HG03097 (cell line): Measurements from ENCODE around the gene CCDC88A.

Experiments used
- ATAC-seq: cut with Tn5 transposase; IDR thresholded peaks from one replicate; pipeline ENCODE4 v1.9.1; 2021; ENCODE audit not compliant: unreplicated experiment, low FRiP score

The CCDC88A gene

DNA sequence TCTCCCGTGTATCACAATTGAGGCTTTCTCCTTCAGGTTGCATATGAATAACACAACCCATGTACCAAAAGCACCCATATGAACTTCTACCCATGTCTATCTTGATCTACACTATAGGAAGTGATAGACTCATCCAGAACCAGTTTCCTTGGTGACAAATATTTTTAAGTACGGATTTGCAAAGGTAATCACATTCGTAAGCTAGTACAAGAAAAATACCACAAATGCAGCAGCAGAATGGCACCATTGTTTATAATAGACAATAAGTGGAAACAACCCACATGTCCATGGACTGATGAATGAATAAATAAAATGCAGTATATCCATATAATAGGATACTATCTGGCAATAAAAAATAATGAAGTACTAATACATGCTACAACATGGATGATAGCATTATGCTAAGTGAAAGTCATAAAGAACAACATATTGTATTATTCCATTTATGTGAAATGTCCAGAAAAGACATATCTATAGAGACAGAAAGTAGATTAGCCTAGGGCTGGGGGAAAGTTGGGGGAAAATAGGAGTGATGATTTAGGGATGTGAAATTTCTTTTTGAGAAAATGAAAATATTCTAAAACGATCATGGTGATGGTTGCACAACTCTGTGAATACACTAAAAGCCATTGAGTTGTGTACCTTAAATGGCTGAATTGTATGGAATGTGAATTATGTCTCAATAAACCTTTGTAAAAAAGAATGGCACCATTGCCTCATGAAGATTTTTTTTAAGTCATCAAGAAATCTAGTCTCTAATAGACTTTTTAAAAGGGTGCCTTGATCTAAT is 3.4 kb upstream of the CCDC88A start:
- ATAC-seq = no peak

DNA sequence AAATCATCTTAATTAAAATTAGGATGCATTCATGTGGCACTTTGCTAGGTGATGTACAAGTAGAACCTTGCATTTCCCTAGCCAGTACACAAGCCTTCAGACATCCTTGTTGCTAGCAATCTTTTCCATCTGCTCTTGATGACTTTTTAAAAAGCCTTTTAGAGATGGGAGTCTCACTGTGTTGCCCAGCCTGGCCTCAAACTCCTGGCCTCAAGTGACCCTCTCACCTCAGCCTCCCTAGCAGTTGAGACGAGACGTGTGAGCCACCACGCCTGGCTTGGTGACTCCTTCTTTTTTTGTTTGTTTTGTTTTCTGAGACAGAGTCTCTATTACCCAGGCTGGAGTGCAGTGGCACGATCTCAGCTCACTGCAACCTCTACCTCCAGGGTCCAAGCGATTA is 1.7 kb upstream of the CCDC88A start:
- ATAC-seq = no peak

DNA sequence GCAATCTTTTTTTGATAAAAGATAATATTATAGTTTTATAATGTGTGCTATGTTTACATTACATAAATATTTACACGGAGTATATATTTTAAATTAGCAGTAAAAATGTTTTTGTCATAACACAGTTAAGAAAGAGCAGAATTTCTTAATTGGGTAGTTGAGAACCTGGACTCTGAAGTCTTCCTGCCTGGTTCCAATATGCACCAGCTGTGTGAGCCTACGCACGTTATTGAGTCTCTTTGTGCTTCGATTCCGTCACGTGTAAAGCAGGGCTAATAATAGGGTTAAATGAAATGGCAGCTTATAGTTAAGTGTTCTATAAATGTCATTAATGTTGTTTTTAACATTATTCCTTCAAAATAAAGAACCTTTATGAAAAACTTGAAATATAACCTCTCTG is 1.2 kb upstream of the CCDC88A start:
- ATAC-seq = no peak

DNA sequence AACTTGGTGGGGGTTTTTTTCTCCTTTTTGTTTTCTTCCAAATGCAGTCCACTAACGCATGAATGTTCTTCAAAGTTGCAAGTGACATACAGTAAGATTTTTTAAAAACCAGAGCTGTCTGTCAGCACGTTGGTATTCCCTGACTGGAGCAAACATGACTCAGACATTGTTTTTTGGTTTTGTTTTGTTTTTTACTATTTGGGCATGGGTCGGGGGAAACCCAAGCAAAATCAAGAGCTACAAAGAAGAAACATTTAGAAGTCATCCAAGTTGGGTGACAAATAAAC is 726 bp upstream of the CCDC88A start:
- no peak for ATAC-seq

DNA sequence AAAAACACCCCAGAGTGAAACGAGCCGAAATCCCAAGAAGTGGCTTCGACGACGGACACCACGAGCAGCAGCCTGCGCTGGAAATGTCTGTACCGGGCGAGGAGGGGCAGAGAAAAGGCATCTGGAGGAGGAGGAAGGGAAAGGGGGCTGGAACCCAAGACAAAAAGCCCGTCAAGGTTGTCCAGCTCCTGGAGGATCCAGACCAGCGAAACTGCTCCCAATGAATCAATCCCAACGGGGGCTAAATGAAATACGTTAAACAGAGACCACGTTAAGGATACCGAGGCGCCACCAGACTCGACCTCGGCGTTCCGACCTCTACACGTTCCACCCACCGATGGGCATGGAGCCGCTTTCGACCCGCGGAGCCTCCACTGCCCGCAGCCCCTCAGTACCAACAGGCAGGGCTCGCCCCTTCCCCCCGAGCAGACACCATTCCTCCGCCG is 400 bp downstream of the CCDC88A start:
- no peak for ATAC-seq

DNA sequence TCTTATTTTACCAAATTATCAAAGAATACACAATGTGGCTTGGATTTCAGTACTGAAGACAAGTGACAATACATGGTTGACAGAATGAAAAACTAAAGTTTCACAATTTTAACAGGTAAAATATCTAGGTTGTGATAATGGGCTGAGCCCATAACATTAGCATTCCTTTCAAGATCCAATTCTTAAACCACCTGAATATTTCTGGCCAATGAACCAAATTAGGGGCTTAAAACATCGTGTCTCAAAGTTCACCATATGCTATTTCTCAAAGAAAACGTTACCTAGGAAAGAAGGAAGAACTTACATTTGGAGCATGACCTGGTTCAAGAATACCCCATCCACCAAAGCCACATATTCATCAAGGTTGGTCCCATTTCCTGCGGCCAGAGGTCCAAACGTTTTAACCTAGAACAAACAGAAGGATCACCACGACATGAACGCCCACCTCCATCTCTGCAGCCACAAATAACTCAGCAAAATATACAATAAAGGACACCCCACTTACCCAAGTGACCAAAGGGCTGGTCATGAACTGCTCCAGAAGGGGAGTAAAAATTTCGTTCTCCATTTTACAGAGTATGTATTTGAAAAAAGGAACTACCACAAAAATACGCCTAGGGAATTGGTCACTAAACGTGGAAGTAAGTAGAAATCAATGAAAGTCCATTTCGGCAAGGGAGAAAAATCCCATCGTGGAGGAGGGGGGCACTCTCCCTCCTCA is 984 bp downstream of the CCDC88A start:
- no peak for ATAC-seq

DNA sequence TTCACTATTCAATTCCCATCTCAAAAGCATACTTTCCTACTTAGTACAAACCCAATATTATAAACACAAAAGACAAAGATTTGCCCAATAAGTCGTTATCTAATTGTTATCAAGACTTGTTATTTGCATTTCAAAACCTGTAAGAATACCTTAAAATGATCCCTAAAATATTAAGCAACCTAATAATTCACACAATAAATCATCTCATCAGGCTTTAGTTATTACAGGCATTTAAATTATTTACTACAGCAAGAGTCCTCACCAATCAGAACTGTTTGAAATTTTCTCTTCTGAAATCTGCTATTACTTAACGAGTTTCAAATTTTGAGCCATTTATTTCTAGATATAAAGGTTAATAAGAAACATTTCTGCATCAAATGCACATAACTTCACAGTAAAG is 1.6 kb downstream of the CCDC88A start:
- ATAC-seq = no peak

DNA sequence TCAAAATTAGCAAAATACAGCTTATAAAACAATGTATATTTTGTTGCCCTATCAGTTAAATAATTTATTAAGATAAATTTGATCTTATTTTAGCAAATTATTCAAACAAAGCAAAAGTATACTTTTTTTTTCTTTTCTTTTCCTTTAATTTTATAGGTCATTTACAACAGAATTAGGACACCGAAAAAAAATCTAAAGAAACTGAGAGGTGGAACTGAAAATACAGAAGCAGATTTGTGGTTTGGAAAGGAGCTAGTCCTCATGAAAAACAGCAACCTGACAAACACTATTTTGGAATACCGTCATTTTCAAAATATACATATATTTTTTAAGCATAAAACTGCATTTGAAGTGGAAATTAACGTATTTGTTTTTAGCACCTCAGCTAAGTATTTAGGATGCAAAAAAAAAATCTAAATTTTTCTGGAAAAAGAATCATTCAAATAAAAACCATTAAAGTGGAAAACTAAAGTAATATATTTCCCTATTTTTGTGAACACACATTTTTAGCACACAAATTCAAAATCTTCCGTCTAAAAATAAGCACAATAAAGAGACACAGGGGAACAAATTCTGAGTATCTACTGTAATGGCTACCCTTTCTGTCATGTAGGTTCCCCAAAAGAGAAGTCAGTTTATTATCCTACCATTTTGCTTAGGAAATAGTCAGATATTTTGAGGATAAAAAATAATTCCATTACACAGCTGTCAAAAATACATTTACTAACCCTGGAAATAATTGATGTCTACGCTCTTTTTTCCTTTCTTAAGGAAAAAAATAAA is 2.7 kb downstream of the CCDC88A start:
- no peak for ATAC-seq

DNA sequence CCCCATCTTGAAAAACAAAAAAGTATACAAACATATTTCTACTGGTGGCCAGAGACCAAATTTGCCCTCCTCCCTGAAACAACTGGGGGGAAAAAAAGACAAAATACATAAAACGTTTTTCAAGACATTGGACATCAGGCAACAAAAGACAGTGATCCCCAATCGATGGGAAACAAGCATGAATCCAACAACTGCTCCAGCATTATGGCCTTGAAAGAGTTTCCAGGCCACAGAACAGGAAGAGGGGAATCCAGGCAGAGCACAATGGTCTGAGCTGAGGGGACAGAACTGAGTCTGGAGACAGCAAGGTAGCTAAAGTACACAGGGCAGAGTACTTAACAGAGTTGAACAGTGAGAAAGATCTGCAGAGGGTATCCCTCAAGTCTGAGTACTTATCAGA is 4.4 kb downstream of the CCDC88A start:
- ATAC-seq = no peak

DNA sequence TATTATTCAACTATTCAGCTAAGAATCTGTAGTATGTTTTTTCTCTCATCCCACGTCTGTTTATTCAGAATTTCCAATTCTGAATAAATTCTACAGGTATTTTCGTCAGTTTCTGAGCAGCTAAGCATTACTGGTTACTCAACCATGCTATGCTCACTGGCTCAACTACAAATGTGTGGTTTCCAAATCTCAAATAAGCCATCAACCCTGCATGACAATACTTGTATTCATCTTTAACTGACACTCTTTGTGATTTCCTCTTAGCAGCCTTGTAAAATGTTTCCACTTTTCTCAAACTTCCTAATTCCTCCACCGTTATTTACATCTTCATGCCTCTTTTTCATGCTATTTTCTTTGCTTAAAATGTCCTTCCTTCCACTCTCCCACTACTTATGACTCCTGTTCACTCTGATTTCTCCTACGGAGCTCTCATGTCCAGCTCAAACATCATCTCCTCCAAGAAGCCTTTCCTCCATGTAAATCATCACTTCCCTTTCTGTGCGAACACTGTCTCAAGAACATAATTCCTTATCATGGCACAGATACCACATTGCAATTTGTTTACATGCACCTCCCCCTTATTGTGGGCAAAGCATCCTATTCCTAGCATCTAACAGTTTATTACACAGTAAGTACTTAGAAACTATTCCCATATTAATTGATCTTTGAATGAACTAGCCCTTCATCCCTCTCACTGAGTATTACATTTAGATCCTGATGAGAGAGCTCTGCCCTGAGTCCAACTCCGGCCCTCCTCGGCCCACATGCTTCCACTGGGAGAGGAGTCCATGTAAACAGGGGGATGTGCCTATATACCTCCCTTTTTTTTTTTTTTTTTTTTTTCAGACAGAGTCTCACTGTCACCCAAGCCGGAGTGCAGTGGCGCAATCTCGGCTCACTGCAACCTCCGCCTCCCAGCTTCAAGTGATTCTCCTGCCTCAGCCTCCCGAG is 10.5 kb downstream of the CCDC88A start:
- ATAC-seq = no peak

DNA sequence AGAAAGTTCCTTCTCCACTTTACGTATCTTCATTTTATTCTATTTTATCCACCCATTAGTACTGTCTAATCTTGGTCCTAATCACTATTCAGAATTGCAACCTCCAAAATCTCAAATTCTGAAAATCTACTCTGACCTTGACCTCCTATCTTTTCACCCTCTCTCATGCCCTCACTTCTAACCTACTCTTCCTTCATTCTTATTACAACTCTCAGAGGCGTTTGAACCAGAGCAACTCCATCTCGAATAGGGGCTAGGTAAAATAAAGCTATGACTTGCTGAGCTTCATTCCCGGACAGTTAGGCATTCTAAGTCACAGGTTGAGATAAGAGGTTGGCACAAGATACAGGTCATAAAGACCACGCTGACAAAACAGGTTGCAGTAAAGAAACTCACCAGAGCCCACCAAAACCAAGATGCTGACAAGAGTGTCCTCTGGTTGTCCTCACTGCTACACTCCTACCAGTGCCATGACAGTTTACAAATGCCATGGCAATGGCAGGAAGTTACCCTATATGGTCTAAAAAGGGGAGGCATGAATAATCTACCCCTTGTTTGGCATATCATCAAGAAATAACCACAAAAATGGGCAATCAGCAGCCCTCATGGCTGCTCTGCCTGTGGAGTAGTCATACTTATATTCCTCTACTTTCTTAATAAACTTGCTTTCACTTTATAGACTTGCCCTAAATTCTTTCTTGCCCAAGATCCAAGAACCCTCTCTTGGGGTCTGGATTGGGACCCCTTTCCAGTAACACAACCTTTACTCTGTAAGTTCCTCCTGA is 11.4 kb downstream of the CCDC88A start:
- no peak for ATAC-seq

DNA sequence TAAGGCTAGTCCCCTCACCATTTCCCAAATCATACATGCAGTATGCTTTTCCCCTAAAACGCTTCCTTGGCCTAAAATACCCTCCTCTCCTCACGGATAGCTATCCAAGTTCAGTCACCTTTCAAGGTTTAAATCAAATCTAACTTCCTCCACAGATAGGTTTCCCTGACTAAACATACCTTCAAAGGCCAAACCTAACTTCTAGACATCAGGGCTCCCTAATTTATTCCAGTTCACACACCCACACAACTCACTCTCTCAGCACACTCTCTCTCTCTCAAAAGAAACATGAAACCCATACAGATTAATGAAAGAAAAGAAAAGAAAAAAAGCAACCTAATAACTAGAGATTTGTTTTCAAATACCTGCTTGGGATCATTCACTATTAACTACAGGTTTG is 14.5 kb downstream of the CCDC88A start:
- no peak for ATAC-seq

DNA sequence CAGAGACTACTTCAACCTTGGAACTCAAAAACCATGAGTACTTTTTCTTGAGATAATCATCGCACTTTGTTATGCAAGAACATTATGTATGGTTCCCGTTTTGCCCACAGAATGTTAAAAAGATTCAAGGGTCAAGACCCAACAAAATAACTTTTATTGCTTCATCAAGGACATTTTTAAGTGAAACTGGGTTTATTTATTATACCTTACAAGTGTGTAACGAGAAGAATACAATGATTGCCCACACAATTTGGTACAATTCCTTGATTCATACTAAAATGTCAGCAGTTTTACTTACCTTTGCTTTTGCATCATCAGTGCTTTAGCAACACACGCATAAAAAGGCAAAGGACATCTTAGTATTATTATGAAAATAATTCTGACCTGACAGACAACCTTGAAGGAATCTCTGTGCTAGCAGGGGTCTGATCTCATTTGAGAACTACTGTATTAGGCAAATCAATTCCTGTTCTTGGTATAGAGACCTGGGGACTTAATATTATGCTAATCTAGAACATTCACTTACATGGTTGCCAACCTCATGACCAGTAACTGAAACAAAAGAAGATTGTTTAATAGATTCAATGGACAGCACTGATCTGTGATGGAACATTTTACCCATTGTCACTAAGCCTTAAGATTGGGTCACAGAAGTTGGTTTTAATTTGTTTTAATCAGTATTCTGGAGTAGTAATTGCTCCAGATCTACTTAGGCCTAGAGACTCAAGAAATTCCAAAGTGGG is 16.2 kb downstream of the CCDC88A start:
- no peak for ATAC-seq

DNA sequence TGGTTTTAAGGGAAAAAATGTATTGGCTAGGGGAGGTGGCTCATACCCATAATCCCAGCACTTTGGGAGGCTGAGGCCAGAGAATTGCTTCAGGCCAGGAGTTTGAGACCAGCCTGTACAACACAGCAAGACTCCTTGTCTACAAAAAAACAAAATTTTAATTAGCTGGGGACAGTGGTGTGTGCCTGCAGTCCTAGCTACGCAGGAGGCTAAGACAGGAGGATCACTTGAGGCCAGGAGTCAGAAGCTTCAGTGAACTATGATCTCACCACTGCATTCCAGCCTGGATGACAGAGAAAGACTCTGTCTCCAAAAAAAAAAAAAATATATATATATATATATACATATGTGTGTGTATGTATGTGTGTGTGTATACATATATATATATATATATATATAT is 18.5 kb downstream of the CCDC88A start:
- no peak for ATAC-seq

DNA sequence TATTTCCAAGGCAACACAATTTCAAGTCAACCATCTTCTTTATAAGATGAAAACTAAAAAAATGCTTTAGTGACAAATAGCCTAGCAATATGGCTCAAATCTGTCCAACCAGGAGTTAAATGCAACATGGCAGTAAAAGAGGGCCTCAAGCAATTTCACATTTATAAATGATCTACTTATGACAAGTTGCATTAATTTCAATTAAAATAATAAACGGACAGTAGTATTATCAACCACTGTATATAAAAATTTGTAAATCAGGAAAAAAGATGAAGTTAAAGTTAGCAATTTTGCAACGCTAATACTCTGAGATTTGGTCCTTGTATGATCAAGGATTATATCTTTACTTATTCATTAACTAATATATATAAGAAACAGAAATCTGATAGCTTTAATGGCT is 19.3 kb downstream of the CCDC88A start:
- ATAC-seq = no peak

DNA sequence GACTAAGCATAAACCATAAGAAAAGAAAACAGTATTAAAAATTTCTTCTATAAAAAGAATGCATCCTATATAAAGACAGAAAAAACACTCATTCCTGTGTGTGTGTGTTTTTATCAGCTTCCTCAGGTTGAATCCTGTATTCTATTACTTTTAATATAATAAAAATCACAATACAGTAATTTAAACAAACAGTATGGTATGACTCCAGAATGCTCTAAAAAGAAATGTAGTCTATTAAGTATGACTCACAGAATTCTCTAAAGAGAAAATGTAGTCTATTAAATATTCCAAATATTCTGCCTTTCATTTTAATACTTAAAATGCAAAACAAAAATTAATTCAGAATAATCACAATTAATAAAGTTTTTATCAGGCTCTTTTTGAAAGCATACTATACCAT is 19.8 kb downstream of the CCDC88A start:
- ATAC-seq = no peak

DNA sequence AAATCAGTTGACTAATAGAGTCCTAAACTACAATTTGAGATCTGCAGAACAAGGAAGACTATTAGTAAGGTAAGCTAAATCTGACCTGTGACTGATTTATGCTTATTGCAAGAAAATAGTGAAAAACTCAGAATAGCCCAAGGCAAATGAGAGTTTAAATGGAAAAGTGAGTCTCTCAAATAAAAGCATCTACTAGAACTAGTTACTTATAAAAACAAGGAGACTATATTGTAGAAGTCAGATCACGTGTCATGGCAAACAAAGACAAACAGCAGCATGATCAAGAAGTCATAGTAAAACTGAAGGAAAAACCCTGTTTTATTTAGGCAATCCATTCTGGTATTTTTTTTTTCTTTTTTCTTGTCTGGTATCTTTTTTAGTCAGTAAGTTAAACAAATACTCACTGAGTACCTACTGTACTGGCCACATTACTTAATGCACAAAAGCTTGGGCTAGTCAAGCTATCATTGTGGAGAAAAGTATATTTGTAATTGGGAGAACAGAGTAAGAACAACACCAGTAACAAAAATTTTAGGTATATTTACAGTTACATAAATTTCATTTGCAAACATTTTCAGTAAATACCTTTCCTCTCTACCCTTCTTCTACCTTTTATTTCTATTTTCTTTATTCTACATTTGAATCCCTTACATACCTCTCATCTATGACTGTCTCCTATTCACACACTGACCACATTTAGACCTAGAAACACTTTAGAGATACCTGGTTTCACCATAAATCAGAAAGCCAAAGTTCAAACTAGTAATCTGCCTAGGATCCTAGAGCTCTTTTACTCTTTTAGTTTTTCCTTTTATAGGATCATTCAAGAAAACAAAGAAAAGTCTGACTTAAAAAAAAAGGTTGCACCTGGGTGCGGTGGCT is 23.7 kb downstream of the CCDC88A start:
- ATAC-seq = no peak

DNA sequence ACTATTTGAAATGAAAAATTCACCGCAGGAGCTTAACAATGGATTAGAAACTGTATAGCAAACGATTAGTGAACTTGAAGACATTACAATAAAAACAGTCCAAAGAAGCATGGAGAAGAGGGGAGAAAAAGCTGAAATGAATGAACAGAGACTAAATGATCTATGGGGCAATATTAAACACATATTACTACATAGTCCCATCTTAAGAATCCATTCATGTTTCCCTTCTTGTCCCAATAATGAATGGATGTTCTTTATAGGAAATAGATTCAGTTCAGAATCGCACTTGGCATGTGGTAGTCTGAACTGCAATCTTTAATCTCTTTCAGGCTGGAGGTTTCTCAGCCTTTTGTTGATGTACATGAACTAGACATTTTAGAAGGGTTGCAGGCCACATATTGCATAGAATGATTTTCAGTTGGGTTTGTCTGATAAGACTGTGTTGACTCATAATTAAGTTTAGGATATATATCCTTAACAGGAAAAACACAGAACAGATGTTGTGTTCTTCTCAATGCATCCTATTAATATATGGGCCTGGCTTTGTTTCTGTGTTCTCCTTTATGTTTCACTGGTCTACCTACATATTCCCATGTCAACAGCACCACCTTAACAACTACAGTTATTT is 27.9 kb downstream of the CCDC88A start:
- no peak for ATAC-seq
